NB4 (cell line): ENCODE measurements around the gene RFTN2.

Experiments
- DNase-seq: peaks from one replicate; pipeline ENCODE4 v3.0.0; 2010; ENCODE audit warnings: low read depth
- H3K4me3 ChIP-seq: one replicate; pipeline ENCODE4 v1.5.1; 2011; ENCODE audit warnings: mild to moderate bottlenecking, low read depth, low read length, moderate library complexity
- CTCF ChIP-seq: IDR thresholded peaks from one replicate; pipeline ENCODE4 v1.5.1; 2012; ENCODE audit warnings: low read depth, low read length
- MAX ChIP-seq: IDR thresholded peaks from 2 replicates; pipeline ENCODE4 v1.6.1; 2011; ENCODE audit warnings: low read depth, low read length
- MYC ChIP-seq: IDR thresholded peaks from 2 replicates; pipeline ENCODE4 v1.6.1; 2011; ENCODE audit warnings: low read depth, low read length
- POLR2A ChIP-seq: IDR thresholded peaks from 2 replicates; pipeline ENCODE4 v1.6.1; 2011; ENCODE audit warnings: mild to moderate bottlenecking; ENCODE audit not compliant: insufficient read length; ENCODE audit errors: extremely low read depth

Gene RFTN2

GRCh38 chr2:197708331-197708730 lies 32.9 kb upstream of the RFTN2 start:
- peak overlapping the region; percentile 93 for H3K4me3 ChIP-seq
- TF ChIP-seq MYC (no peak), MAX (no peak), CTCF (no peak), POLR2A (no peak)
- peak; percentile 12 for DNase-seq

- TF ChIP-seq CTCF (peak; percentile 48), POLR2A (no peak)
- DNase-seq, result peak; percentile 77
- H3K4me3 ChIP-seq, result peak overlapping the region; percentile 93
Measured at GRCh38 chr2:197707316-197708213, 32.2 kb upstream of the RFTN2 start.

- DNase-seq, result peak; percentile 23
- TF ChIP-seq CTCF (no peak), MAX (no peak), POLR2A (no peak), MYC (no peak)
- peak overlapping the region; percentile 93 for H3K4me3 ChIP-seq
Measured at GRCh38 chr2:197706839-197707207, 31.4 kb upstream of the RFTN2 start.

- TF ChIP-seq MAX, result 0 out of 2 replicates have a peak, but pooled peaks have one; percentile 6
- TF ChIP-seq CTCF, result no peak
- peak; percentile 11; the same call in 1 of the 2 replicates for TF ChIP-seq MYC
- H3K4me3 ChIP-seq, result peak overlapping the region; percentile 93
- peak; percentile 50 for DNase-seq
Measured at GRCh38 chr2:197705912-197706838, 30.8 kb upstream of the RFTN2 start.

- no peak for TF ChIP-seq CTCF
- peak; percentile 86 for TF ChIP-seq POLR2A
- peak; percentile 97 for TF ChIP-seq MAX
- TF ChIP-seq MYC, result peak; percentile 98
- peak; percentile 96 for DNase-seq
- H3K4me3 ChIP-seq, result peak within 1 kb of the TSS; percentile 93
Measured at GRCh38 chr2:197705121-197705911, 29.9 kb upstream of the RFTN2 start, which contains the start of gene MARS2. TSS of gene MARS2 (plus strand) at chr2:197705369. CDS start at chr2:197705406, 37 bp downstream.
